ENCODE data around the gene FAXDC2.

The FAXDC2 gene

GRCh38 chr5:154884424-154884823, 34.0 kb upstream of the FAXDC2 start:
- Histone ChIP-seq H3K27ac (ENCODE audit: insufficient read depth, low read depth, low read length, poor library complexity, severe bottlenecking) (no peak overlapping the region), H3K4me3 (ENCODE audit: insufficient read depth, low read depth, low read length) (no peak overlapping the region), H3K9me3 (ENCODE audit: control insufficient read depth, low read length) (peaks cover 10% of the 10 kb centered on the region), H3K27me3 (ENCODE audit: control insufficient read depth, insufficient read depth, low read length, poor library complexity, severe bottlenecking) (no peaks in the 10 kb centered on the region), H3K4me1 (ENCODE audit: control insufficient read depth, insufficient read depth, low read length) (no peaks in the 10 kb centered on the region), H3K36me3 (ENCODE audit: control insufficient read depth, insufficient read depth, low read length) (peaks cover 45% of the 10 kb centered on the region)
- WGBS, 2 experiments = 91 to 94% methylated on average over 8 of the region's 8 CpGs

DNA sequence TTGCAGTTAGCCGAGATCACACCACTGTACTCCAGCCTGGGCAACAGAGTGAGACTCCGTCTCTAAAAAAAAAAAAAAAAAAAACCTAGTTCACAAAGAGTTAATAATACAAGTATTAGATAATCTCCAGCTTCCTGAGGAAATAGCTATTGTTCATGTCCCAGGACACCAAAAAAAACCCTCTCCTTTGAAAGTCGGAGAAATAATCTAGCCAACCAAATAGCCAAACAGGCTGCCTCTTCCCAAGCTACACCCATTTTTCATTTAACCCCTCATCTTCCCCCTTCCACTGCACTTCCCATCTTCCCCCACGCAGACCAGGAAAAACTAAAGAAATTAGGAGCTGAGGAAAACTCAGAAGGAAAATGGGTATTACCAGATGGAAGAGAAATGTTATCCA, 31.6 kb upstream of the FAXDC2 start:
- no peaks in the 10 kb centered on the region for H3K27me3 ChIP-seq (ENCODE audit: control insufficient read depth, insufficient read depth, low read length, poor library complexity, severe bottlenecking)
- no peaks in the 10 kb centered on the region for H3K4me1 ChIP-seq (ENCODE audit: control insufficient read depth, insufficient read depth, low read length)
- WGBS, 2 experiments = 96% methylated on average over 2 to 4 of the region's 4 CpGs
- peaks cover 26% of the 10 kb centered on the region for H3K36me3 ChIP-seq (ENCODE audit: control insufficient read depth, insufficient read depth, low read length)
- peaks cover 10% of the 10 kb centered on the region for H3K9me3 ChIP-seq (ENCODE audit: control insufficient read depth, low read length)
- H3K27ac ChIP-seq (ENCODE audit: insufficient read depth, low read depth, low read length, poor library complexity, severe bottlenecking) = no peak overlapping the region
- no peak overlapping the region for H3K4me3 ChIP-seq (ENCODE audit: insufficient read depth, low read depth, low read length)

- Histone ChIP-seq H3K36me3 (ENCODE audit: control insufficient read depth, insufficient read depth, low read length) (peaks cover 34% of the 10 kb centered on the region), H3K9me3 (ENCODE audit: control insufficient read depth, low read length) (no peaks in the 10 kb centered on the region), H3K27me3 (ENCODE audit: control insufficient read depth, insufficient read depth, low read length, poor library complexity, severe bottlenecking) (no peaks in the 10 kb centered on the region), H3K27ac (ENCODE audit: insufficient read depth, low read depth, low read length, poor library complexity, severe bottlenecking) (no peak overlapping the region), H3K4me3 (ENCODE audit: insufficient read depth, low read depth, low read length) (no peak overlapping the region), H3K4me1 (ENCODE audit: control insufficient read depth, insufficient read depth, low read length) (no peaks in the 10 kb centered on the region)
- 95 to 97% methylated on average over 14 of the region's 14 CpGs for WGBS, 2 experiments
Measured at GRCh38 chr5:154878642-154879335, 28.4 kb upstream of the FAXDC2 start.

- Histone ChIP-seq H3K9me3 (ENCODE audit: control insufficient read depth, low read length) (no peaks in the 10 kb centered on the region), H3K27ac (ENCODE audit: insufficient read depth, low read depth, low read length, poor library complexity, severe bottlenecking) (no peak overlapping the region)
- WGBS, 2 experiments = 92 to 95% methylated on average over 5 of the region's 5 CpGs
Measured at GRCh38 chr5:154873791-154874331, 23.5 kb upstream of the FAXDC2 start.

DNA sequence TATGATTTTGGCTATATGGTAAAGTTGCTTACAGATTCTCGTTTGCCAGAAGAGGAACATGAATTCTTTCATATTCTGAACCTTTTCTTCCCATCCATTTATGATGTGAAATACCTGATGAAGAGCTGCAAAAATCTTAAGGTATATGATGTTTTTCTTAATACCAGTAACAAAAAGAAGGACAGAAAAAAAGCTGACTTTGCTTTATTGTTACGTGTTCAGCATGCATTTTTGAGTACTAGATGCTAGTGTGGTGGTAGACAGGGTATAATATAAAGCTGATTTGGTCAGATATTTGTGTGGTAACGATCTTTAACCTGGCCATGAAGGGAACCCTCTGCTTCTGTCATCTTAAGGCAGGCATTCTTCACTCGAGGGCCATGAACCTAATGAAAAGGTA, 21.3 kb upstream of the FAXDC2 start:
- H3K9me3 ChIP-seq (ENCODE audit: control insufficient read depth, low read length) = no peaks in the 10 kb centered on the region
- no peaks in the 10 kb centered on the region for H3K27me3 ChIP-seq (ENCODE audit: control insufficient read depth, insufficient read depth, low read length, poor library complexity, severe bottlenecking)
- no peak overlapping the region for H3K27ac ChIP-seq (ENCODE audit: insufficient read depth, low read depth, low read length, poor library complexity, severe bottlenecking)
- 96 to 97% methylated on average over 3 to 4 of the region's 4 CpGs for WGBS, 2 experiments
- peaks cover 37% of the 10 kb centered on the region for H3K36me3 ChIP-seq (ENCODE audit: control insufficient read depth, insufficient read depth, low read length)
- H3K4me3 ChIP-seq (ENCODE audit: insufficient read depth, low read depth, low read length) = no peak overlapping the region
- no peaks in the 10 kb centered on the region for H3K4me1 ChIP-seq (ENCODE audit: control insufficient read depth, insufficient read depth, low read length)

More at GRCh38 chr5:154873791-154874331, 23.5 kb upstream of the FAXDC2 start:
- H3K4me1 ChIP-seq (ENCODE audit: control insufficient read depth, insufficient read depth, low read length) = no peaks in the 10 kb centered on the region
- H3K36me3 ChIP-seq (ENCODE audit: control insufficient read depth, insufficient read depth, low read length) = peaks cover 39% of the 10 kb centered on the region
- no peak overlapping the region for H3K4me3 ChIP-seq (ENCODE audit: insufficient read depth, low read depth, low read length)
- H3K27me3 ChIP-seq (ENCODE audit: control insufficient read depth, insufficient read depth, low read length, poor library complexity, severe bottlenecking) = no peaks in the 10 kb centered on the region

- H3K9me3 ChIP-seq (ENCODE audit: control insufficient read depth, low read length) = no peaks in the 10 kb centered on the region
- 93 to 95% methylated on average over 5 of the region's 5 CpGs for WGBS, 2 experiments
- H3K27me3 ChIP-seq (ENCODE audit: control insufficient read depth, insufficient read depth, low read length, poor library complexity, severe bottlenecking) = no peaks in the 10 kb centered on the region
- peaks cover 18% of the 10 kb centered on the region for H3K36me3 ChIP-seq (ENCODE audit: control insufficient read depth, insufficient read depth, low read length)
- no peaks in the 10 kb centered on the region for H3K4me1 ChIP-seq (ENCODE audit: control insufficient read depth, insufficient read depth, low read length)
- no peak overlapping the region for H3K27ac ChIP-seq (ENCODE audit: insufficient read depth, low read depth, low read length, poor library complexity, severe bottlenecking)
- no peak overlapping the region for H3K4me3 ChIP-seq (ENCODE audit: insufficient read depth, low read depth, low read length)
Measured at GRCh38 chr5:154868702-154869101, 18.3 kb upstream of the FAXDC2 start.

DNA sequence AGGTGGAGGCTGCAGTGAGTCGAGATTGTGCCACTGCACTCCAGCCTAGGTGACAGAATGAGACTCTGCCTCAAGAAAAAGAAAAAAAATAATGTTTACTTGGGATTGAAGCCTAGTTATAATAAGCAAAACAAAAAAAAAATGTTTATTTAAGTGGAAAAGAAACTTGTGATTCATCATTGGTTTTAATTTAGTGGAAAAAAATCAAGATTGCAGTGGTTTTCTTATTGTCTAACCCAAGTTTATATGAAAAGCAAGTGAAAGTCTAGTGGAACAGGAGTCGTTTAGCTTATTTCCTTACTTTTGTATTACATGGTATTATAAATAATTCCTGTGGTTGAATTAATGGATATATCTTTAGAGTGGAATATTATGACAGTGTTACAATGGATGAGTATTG, 16.4 kb upstream of the FAXDC2 start:
- Histone ChIP-seq H3K27me3 (ENCODE audit: control insufficient read depth, insufficient read depth, low read length, poor library complexity, severe bottlenecking) (no peaks in the 10 kb centered on the region), H3K36me3 (ENCODE audit: control insufficient read depth, insufficient read depth, low read length) (peaks cover 18% of the 10 kb centered on the region), H3K4me3 (ENCODE audit: insufficient read depth, low read depth, low read length) (no peak overlapping the region), H3K27ac (ENCODE audit: insufficient read depth, low read depth, low read length, poor library complexity, severe bottlenecking) (no peak overlapping the region), H3K9me3 (ENCODE audit: control insufficient read depth, low read length) (no peaks in the 10 kb centered on the region), H3K4me1 (ENCODE audit: control insufficient read depth, insufficient read depth, low read length) (no peaks in the 10 kb centered on the region)
- WGBS, 2 experiments = 93 to 97% methylated on average over 2 of the region's 2 CpGs

GRCh38 chr5:154865466-154866184, 15.2 kb upstream of the FAXDC2 start:
- H3K9me3 ChIP-seq (ENCODE audit: control insufficient read depth, low read length) = no peaks in the 10 kb centered on the region
- no peak overlapping the region for H3K27ac ChIP-seq (ENCODE audit: insufficient read depth, low read depth, low read length, poor library complexity, severe bottlenecking)
- no peak overlapping the region for H3K4me3 ChIP-seq (ENCODE audit: insufficient read depth, low read depth, low read length)
- no peaks in the 10 kb centered on the region for H3K4me1 ChIP-seq (ENCODE audit: control insufficient read depth, insufficient read depth, low read length)
- H3K27me3 ChIP-seq (ENCODE audit: control insufficient read depth, insufficient read depth, low read length, poor library complexity, severe bottlenecking) = no peaks in the 10 kb centered on the region
- peaks cover 13% of the 10 kb centered on the region for H3K36me3 ChIP-seq (ENCODE audit: control insufficient read depth, insufficient read depth, low read length)
- 96 to 98% methylated on average over 5 of the region's 5 CpGs for WGBS, 2 experiments

DNA sequence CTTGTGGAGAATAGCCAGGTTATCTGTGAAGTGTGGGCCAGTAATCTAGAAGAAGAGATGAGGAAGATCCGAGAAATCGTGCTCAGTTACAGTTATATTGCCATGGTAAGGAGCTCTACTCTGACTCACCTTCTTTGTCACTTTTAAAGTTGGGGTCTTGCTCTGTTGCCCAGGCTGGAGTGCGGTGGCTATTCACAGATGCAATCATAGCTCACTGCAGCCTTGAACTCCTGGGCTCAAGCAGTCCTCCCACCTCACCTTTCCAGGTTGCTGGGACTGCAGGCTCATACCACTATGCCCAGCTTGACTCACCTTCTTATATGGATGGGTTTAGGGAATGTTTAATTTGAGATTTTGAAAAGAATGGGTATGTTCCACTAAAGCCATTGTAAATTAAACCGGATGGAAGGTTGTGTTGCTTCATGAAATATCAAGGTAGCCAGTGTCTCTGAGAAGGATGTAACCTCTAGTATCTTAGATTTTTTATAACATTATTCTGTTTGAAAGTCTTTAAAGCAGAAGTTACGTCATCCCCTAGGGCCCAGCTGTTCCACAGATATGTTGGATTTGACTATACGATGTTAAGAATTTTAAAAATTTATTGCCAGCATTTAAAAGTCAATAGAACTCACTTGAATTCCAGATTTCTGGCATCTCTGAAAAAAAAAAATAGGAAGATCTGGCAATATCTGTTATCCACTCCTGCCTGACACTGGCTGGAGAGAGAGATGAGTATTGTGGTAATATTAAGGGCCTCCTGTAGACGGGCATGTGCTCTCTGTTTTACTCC, 13.1 kb upstream of the FAXDC2 start:
- Histone ChIP-seq H3K27ac (ENCODE audit: insufficient read depth, low read depth, low read length, poor library complexity, severe bottlenecking) (no peak overlapping the region), H3K36me3 (ENCODE audit: control insufficient read depth, insufficient read depth, low read length) (peaks cover 9% of the 10 kb centered on the region), H3K27me3 (ENCODE audit: control insufficient read depth, insufficient read depth, low read length, poor library complexity, severe bottlenecking) (no peaks in the 10 kb centered on the region), H3K4me1 (ENCODE audit: control insufficient read depth, insufficient read depth, low read length) (no peaks in the 10 kb centered on the region), H3K4me3 (ENCODE audit: insufficient read depth, low read depth, low read length) (no peak overlapping the region), H3K9me3 (ENCODE audit: control insufficient read depth, low read length) (no peaks in the 10 kb centered on the region)
- 91 to 94% methylated on average over 7 of the region's 7 CpGs for WGBS, 2 experiments

DNA sequence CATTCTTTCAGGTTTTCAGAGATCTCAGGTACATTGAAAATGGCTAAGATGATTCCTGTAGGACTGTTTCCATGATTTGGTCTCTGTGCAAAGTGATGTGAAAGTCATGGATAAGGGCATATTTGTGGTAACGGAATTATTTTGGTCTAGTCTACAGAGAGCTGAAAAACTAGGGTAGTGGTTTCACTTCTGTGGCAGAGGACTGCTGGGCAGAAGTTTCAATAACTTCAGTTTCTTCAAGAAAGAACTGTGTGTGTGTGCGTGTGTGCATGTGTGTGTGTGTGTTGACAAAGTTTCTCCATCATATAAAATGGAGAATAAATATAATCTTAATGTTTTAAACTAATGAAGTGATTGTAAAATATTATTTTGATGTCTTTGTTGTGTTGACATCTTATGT, 12.4 kb upstream of the FAXDC2 start:
- no peaks in the 10 kb centered on the region for H3K4me1 ChIP-seq (ENCODE audit: control insufficient read depth, insufficient read depth, low read length)
- peaks cover 9% of the 10 kb centered on the region for H3K36me3 ChIP-seq (ENCODE audit: control insufficient read depth, insufficient read depth, low read length)
- H3K27me3 ChIP-seq (ENCODE audit: control insufficient read depth, insufficient read depth, low read length, poor library complexity, severe bottlenecking) = no peaks in the 10 kb centered on the region
- no peaks in the 10 kb centered on the region for H3K9me3 ChIP-seq (ENCODE audit: control insufficient read depth, low read length)
- WGBS, 2 experiments = 89 to 98% methylated on average over 2 of the region's 2 CpGs
- H3K4me3 ChIP-seq (ENCODE audit: insufficient read depth, low read depth, low read length) = no peak overlapping the region
- H3K27ac ChIP-seq (ENCODE audit: insufficient read depth, low read depth, low read length, poor library complexity, severe bottlenecking) = no peak overlapping the region

Data from ectodermal cell (in vitro differentiated cells).